ENCODE data around the gene SLC2A4. TPM values are rescaled to one million over a fixed set of nuclear protein-coding genes. Genes with fewer than 3 reads are reported as not detected.
A peak's percentile ranks its signal among the peaks of the same experiment; 100 is the strongest.

SLC2A4 gene
- total RNA-seq, 1 donor from 2014 or later: 1.1 TPM

DNA sequence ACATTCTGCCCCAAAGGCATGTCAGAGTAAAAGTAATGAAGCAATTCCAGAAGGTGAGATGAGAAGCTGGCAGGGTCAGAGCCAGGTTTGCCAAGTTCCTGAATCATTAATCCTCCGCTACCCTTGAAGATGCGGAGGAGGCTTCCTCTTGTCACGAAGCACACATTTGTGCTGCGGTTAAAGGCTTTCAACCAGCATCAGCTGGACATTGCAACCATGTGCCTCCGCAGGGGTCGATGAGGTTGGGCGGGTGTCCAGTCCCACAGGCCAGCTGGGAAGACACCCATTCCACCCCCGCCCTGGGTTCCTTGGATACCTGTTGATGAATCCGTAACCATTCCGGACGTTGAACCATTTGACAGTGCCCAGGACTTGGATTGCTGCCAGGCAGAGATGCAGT lies 11.6 kb downstream of the SLC2A4 start:
- H3K4me1 ChIP-seq: peaks cover 29% of the 10 kb centered on the region
- ATAC-seq (no peak), DNase-seq (peak; percentile 38)
- no peaks in the 10 kb centered on the region for H3K9me3 ChIP-seq
- H3K27ac ChIP-seq: no peak overlapping the region
- peaks cover 52% of the 10 kb centered on the region for H3K27me3 ChIP-seq (ENCODE audit: low read depth)
- no peaks in the 10 kb centered on the region for H3K36me3 ChIP-seq
- intact Hi-C loops (cut with DNase I): no loop called here
- H3K4me3 ChIP-seq: no peak overlapping the region
- TF ChIP-seq, protein P1, sequence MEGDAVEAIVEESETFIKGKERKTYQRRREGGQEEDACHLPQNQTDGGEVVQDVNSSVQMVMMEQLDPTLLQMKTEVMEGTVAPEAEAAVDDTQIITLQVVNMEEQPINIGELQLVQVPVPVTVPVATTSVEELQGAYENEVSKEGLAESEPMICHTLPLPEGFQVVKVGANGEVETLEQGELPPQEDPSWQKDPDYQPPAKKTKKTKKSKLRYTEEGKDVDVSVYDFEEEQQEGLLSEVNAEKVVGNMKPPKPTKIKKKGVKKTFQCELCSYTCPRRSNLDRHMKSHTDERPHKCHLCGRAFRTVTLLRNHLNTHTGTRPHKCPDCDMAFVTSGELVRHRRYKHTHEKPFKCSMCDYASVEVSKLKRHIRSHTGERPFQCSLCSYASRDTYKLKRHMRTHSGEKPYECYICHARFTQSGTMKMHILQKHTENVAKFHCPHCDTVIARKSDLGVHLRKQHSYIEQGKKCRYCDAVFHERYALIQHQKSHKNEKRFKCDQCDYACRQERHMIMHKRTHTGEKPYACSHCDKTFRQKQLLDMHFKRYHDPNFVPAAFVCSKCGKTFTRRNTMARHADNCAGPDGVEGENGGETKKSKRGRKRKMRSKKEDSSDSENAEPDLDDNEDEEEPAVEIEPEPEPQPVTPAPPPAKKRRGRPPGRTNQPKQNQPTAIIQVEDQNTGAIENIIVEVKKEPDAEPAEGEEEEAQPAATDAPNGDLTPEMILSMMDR (IDR thresholded peaks at IDR 0.05): no peak

GRCh38 chr17:7293816-7294613 lies 12.5 kb downstream of the SLC2A4 start:
- Histone ChIP-seq H3K4me1 (peaks cover 29% of the 10 kb centered on the region), H3K36me3 (no peaks in the 10 kb centered on the region), H3K9me3 (no peaks in the 10 kb centered on the region), H3K27ac (no peak overlapping the region), H3K27me3 (ENCODE audit: low read depth) (peaks cover 49% of the 10 kb centered on the region), H3K4me3 (peak overlapping the region; percentile 47)
- intact Hi-C loops (cut with DNase I): no loop called here
- TF ChIP-seq, protein P1 (IDR thresholded peaks at IDR 0.05): no peak
- ATAC-seq (no peak), DNase-seq (peak; percentile 67)

DNA sequence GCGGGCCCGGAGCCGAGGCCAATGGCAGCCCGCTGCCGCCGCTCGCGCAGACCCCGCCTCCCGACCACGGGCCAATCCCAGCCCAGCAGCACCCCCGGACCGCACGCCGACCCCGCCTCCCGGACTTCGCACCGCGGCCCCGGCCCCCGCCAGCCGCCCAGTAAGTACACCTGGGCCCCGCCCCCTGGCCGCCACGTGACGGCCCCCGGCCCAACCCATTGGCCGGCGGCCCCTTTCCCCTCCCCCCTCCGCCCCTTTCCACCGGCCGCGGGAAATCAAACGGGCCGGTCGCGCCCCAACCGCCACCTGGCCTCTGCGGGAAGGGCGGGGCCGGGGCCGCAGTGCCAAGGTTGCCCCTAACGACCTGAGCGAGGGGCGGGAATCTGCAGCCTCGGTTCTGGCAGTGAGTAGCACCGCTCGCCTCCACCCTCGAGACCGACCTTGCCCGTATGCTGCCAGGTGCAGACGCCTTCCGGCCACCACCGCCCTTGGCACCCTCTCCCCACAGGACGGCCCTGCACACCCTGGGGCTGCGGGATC lies 13.2 kb downstream of the SLC2A4 start, which contains the start of gene YBX2:
Gene YBX2 (minus strand): TSS at position 26 of the 540 bp plus-strand sequence. CDS start 139 bp downstream, outside the sequence.
- peak; percentile 69 for DNase-seq
- intact Hi-C loops (cut with DNase I): no loop called here
- peaks cover 29% of the 10 kb centered on the region for H3K4me1 ChIP-seq
- H3K27me3 ChIP-seq (ENCODE audit: low read depth): peaks cover 49% of the 10 kb centered on the region
- no peaks in the 10 kb centered on the region for H3K9me3 ChIP-seq
- H3K4me3 ChIP-seq: peak within 1 kb of the TSS; percentile 47
- no peak within 1 kb of the TSS for H3K27ac ChIP-seq
- peak; percentile 61 to 70 for ATAC-seq
- no peaks in the 10 kb centered on the region for H3K36me3 ChIP-seq
- TF ChIP-seq, protein P1 (IDR thresholded peaks at IDR 0.05): no peak

DNA sequence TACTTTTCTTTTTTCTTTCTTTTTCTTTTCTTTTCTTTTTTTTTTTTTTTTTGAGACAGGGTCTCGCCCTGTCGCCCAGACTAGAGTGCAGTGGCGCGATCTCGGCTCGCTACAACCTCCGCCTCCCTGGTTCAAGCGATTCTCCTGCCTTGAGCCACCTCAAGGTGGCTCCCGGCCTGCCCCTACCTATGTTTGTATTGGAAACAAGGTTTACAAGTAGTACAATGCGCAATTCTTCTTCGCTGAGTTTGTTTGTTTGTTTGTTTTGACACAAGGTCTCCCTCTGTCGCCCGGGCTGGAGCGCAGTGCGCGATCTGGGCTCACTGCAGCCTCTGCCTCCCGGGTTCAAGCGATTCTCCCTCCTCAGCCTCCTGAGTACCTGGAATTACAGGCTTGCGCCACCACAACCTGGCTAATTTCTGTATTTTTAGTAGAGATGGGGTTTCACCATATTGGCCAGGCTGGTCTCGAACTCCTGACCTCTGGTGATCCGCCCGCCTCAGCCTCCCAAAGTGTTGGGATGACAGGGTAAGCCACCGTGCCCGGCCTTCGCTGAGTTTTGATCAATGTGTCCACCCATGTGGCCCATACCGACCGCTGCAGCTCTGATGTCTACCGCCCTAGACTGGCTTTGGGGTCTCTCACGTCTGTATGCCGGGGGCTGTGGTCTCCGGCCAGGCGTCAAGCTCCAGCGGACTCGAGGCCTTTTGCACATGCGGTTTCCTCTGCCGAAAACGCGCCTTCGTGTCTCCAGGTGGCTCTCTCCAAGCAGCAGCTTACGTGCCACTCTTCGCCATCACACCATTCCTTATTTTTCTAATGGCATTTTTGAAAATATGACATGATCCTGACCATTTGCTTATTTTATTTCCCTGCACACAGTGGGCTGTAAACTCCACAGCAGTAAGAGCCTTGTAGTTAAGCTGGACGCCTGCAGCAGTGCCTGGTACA lies 14.0 kb downstream of the SLC2A4 start:
- peaks cover 49% of the 10 kb centered on the region for H3K27me3 ChIP-seq (ENCODE audit: low read depth)
- TF ChIP-seq, protein P1 (IDR thresholded peaks at IDR 0.05): no peak
- intact Hi-C loops (cut with DNase I): no loop called here
- H3K4me1 ChIP-seq: peaks cover 29% of the 10 kb centered on the region
- H3K36me3 ChIP-seq: no peaks in the 10 kb centered on the region
- H3K9me3 ChIP-seq: no peaks in the 10 kb centered on the region
- no peak overlapping the region for H3K27ac ChIP-seq
- DNase-seq (no peak), ATAC-seq (no peak)
- peak overlapping the region; percentile 47 for H3K4me3 ChIP-seq

- peak overlapping the region; percentile 28 for H3K4me3 ChIP-seq
Measured at GRCh38 chr17:7296189-7296861, 14.8 kb downstream of the SLC2A4 start.

More at GRCh38 chr17:7296189-7296861, 14.8 kb downstream of the SLC2A4 start:
- H3K4me1 ChIP-seq: peaks cover 29% of the 10 kb centered on the region
- no peaks in the 10 kb centered on the region for H3K9me3 ChIP-seq
- intact Hi-C loops (cut with DNase I): no loop called here
- TF ChIP-seq, protein P1 (IDR thresholded peaks at IDR 0.05): peak; percentile 97
- ATAC-seq (peak; percentile 89 to 94), DNase-seq (peak; percentile 89)
- no peak overlapping the region for H3K27ac ChIP-seq
- peaks cover 49% of the 10 kb centered on the region for H3K27me3 ChIP-seq (ENCODE audit: low read depth)
- H3K36me3 ChIP-seq: no peaks in the 10 kb centered on the region
